ENCODE data around the gene RPS6KA2. TPM values are rescaled to one million over a fixed set of nuclear protein-coding genes. Genes with fewer than 3 reads are reported as not detected.

Gene RPS6KA2
- total RNA-seq = 10 to 100 TPM; 13.5 to 13.6 TPM
- polyA plus RNA-seq = 1 to 10 TPM; 2.1 to 4.8 (median 3.2) TPM
- total RNA-seq = 4.4 to 31.2 (median 18.5) reads per million in 6 experiments

- DNase-seq (peak; percentile 99 to 100 (median 100)), ATAC-seq (peak; percentile 87 to 92)
- peaks cover 15 to 47% (median 22%) of the 10 kb centered on the region in 5 donors for H3K27me3 Mint-ChIP-seq
- POLR2A ChIA-PET = interaction anchor here (0.6 to 2.4 kb wide), 10 partner anchors 139 to 490 kb away, joined by 3 to 12 read pairs (median 4); partner anchors contain the start of genes RNASET2 and SFT2D1
- H3K4me3 Mint-ChIP-seq = peak within 1 kb of the TSS; percentile 87 to 97 (median 94)
- H3K9me3 Mint-ChIP-seq = no peaks in the 10 kb centered on the region
- peak within 1 kb of the TSS in 9 of 10 donors; percentile 75 to 96 (median 91) for H3K27ac Mint-ChIP-seq
- H3K4me1 Mint-ChIP-seq = peaks cover 13 to 26% (median 16%) of the 10 kb centered on the region in 4 donors
- H3K36me3 Mint-ChIP-seq = no peaks in the 10 kb centered on the region
Measured at GRCh38 chr6:166627033-166627874, at the start of gene RPS6KA2. Gene RPS6KA2 (minus strand): TSS chr6:166627251. CDS start chr6:166627019, 232 bp downstream.

- Mint-ChIP-seq H3K27me3 (peaks cover 14 to 49% (median 28%) of the 10 kb centered on the region in 5 donors), H3K27ac (no peak overlapping the region), H3K4me1 (peaks cover 6 to 14% (median 13%) of the 10 kb centered on the region in 4 donors), H3K9me3 (peaks cover 0 to 4% (median 0%) of the 10 kb centered on the region in 9 donors), H3K4me3 (no peak overlapping the region), H3K36me3 (no peaks in the 10 kb centered on the region)
- ATAC-seq (no peak), DNase-seq (no peak)
- POLR2A ChIA-PET = no interaction called here
Measured at GRCh38 chr6:166676270-166676860, 49.3 kb upstream of the RPS6KA2 start.

- H3K36me3 Mint-ChIP-seq = no peaks in the 10 kb centered on the region
- H3K4me1 Mint-ChIP-seq = peaks cover 6 to 14% (median 13%) of the 10 kb centered on the region in 4 donors
- no peak overlapping the region for H3K27ac Mint-ChIP-seq
- no peak overlapping the region for H3K4me3 Mint-ChIP-seq
- ATAC-seq (no peak), DNase-seq (no peak)
- POLR2A ChIA-PET = no interaction called here
- H3K27me3 Mint-ChIP-seq = peaks cover 14 to 51% (median 28%) of the 10 kb centered on the region in 5 donors
- peaks cover 0 to 4% (median 0%) of the 10 kb centered on the region in 9 donors for H3K9me3 Mint-ChIP-seq
Measured at GRCh38 chr6:166675736-166676135, 48.7 kb upstream of the RPS6KA2 start.

GRCh38 chr6:166673309-166673708, 46.3 kb upstream of the RPS6KA2 start:
- POLR2A ChIA-PET = no interaction called here
- H3K4me1 Mint-ChIP-seq = peaks cover 6 to 14% (median 13%) of the 10 kb centered on the region in 4 donors
- H3K36me3 Mint-ChIP-seq = no peaks in the 10 kb centered on the region
- ATAC-seq = no peak
- H3K27ac Mint-ChIP-seq = no peak overlapping the region
- H3K9me3 Mint-ChIP-seq = no peaks in the 10 kb centered on the region
- DNase-seq = no peak
- no peak overlapping the region for H3K4me3 Mint-ChIP-seq
- H3K27me3 Mint-ChIP-seq = peaks cover 14 to 58% (median 32%) of the 10 kb centered on the region in 5 donors

- Mint-ChIP-seq H3K36me3 (no peaks in the 10 kb centered on the region), H3K4me1 (peaks cover 6 to 14% (median 13%) of the 10 kb centered on the region in 4 donors), H3K27me3 (peaks cover 14 to 53% (median 32%) of the 10 kb centered on the region in 5 donors), H3K9me3 (no peaks in the 10 kb centered on the region), H3K27ac (no peak overlapping the region), H3K4me3 (no peak overlapping the region)
- ATAC-seq (no peak), DNase-seq (no peak)
- POLR2A ChIA-PET = no interaction called here
Measured at GRCh38 chr6:166672624-166673206, 45.7 kb upstream of the RPS6KA2 start.

GRCh38 chr6:166672146-166672545, 45.1 kb upstream of the RPS6KA2 start:
- POLR2A ChIA-PET = no interaction called here
- no peak overlapping the region for H3K27ac Mint-ChIP-seq

GRCh38 chr6:166671434-166672081, 44.5 kb upstream of the RPS6KA2 start:
- Mint-ChIP-seq H3K27ac (no peak overlapping the region), H3K27me3 (peaks cover 13 to 51% (median 31%) of the 10 kb centered on the region in 5 donors), H3K9me3 (no peaks in the 10 kb centered on the region), H3K4me1 (peaks cover 6 to 14% (median 12%) of the 10 kb centered on the region in 4 donors), H3K36me3 (no peaks in the 10 kb centered on the region), H3K4me3 (no peak overlapping the region)
- ATAC-seq = no peak
- POLR2A ChIA-PET = no interaction called here
- DNase-seq = no peak

More at GRCh38 chr6:166672146-166672545, 45.1 kb upstream of the RPS6KA2 start:
- DNase-seq = no peak
- Mint-ChIP-seq H3K27me3 (peaks cover 14 to 53% (median 32%) of the 10 kb centered on the region in 5 donors), H3K36me3 (no peaks in the 10 kb centered on the region), H3K4me3 (no peak overlapping the region), H3K9me3 (no peaks in the 10 kb centered on the region), H3K4me1 (peaks cover 6 to 14% (median 13%) of the 10 kb centered on the region in 4 donors)
- ATAC-seq = no peak

GRCh38 chr6:166670894-166671293, 43.8 kb upstream of the RPS6KA2 start:
- H3K27ac Mint-ChIP-seq = no peak overlapping the region
- H3K9me3 Mint-ChIP-seq = no peaks in the 10 kb centered on the region
- DNase-seq (no peak), ATAC-seq (no peak)
- POLR2A ChIA-PET = no interaction called here
- H3K36me3 Mint-ChIP-seq = no peaks in the 10 kb centered on the region
- H3K27me3 Mint-ChIP-seq = peaks cover 12 to 48% (median 31%) of the 10 kb centered on the region in 5 donors
- H3K4me1 Mint-ChIP-seq = peaks cover 6 to 14% (median 11%) of the 10 kb centered on the region in 4 donors
- H3K4me3 Mint-ChIP-seq = no peak overlapping the region

GRCh38 chr6:166670013-166670412, 43.0 kb upstream of the RPS6KA2 start:
- ATAC-seq (no peak), DNase-seq (no peak)
- no peak overlapping the region for H3K27ac Mint-ChIP-seq
- no peaks in the 10 kb centered on the region for H3K9me3 Mint-ChIP-seq
- peaks cover 4 to 14% (median 9%) of the 10 kb centered on the region in 4 donors for H3K4me1 Mint-ChIP-seq
- POLR2A ChIA-PET = interaction anchor here (0.6 kb wide), 1 partner anchor 182 kb away, joined by 3 read pairs; no protein-coding TSS in a partner anchor
- H3K4me3 Mint-ChIP-seq = no peak overlapping the region
- peaks cover 12 to 46% (median 28%) of the 10 kb centered on the region in 5 donors for H3K27me3 Mint-ChIP-seq
- no peaks in the 10 kb centered on the region for H3K36me3 Mint-ChIP-seq

- ATAC-seq (no peak), DNase-seq (no peak)
- POLR2A ChIA-PET = no interaction called here
- Mint-ChIP-seq H3K4me1 (peaks cover 0 to 13% (median 6%) of the 10 kb centered on the region in 4 donors), H3K4me3 (no peak overlapping the region), H3K9me3 (no peaks in the 10 kb centered on the region), H3K27me3 (peaks cover 8 to 43% (median 23%) of the 10 kb centered on the region in 5 donors), H3K27ac (no peak overlapping the region), H3K36me3 (no peaks in the 10 kb centered on the region)
Measured at GRCh38 chr6:166667796-166668610, 41.0 kb upstream of the RPS6KA2 start.

GRCh38 chr6:166664135-166664534, 37.1 kb upstream of the RPS6KA2 start:
- H3K27me3 Mint-ChIP-seq = peaks cover 3 to 24% (median 14%) of the 10 kb centered on the region in 5 donors
- H3K9me3 Mint-ChIP-seq = no peaks in the 10 kb centered on the region
- POLR2A ChIA-PET = no interaction called here
- H3K4me3 Mint-ChIP-seq = no peak overlapping the region
- peaks cover 0 to 3% (median 2%) of the 10 kb centered on the region in 4 donors for H3K4me1 Mint-ChIP-seq
- ATAC-seq (no peak), DNase-seq (no peak)
- no peak overlapping the region for H3K27ac Mint-ChIP-seq
- no peaks in the 10 kb centered on the region for H3K36me3 Mint-ChIP-seq

Data from naive thymus-derived CD8-positive, alpha-beta T cell (primary cell).